Fibroblast of skin of left biceps (primary cell): Measurements from ENCODE around the gene SEC14L3.
A peak's percentile ranks its signal among the peaks of the same experiment; 100 is the strongest.

Experiments used
- DNase-seq, 2 experiments: peaks; one replicate each; pipeline ENCODE4 v3.0.0-alpha.2; 2013; ENCODE audit warnings: low read depth in 2 of 2

The SEC14L3 gene

DNA sequence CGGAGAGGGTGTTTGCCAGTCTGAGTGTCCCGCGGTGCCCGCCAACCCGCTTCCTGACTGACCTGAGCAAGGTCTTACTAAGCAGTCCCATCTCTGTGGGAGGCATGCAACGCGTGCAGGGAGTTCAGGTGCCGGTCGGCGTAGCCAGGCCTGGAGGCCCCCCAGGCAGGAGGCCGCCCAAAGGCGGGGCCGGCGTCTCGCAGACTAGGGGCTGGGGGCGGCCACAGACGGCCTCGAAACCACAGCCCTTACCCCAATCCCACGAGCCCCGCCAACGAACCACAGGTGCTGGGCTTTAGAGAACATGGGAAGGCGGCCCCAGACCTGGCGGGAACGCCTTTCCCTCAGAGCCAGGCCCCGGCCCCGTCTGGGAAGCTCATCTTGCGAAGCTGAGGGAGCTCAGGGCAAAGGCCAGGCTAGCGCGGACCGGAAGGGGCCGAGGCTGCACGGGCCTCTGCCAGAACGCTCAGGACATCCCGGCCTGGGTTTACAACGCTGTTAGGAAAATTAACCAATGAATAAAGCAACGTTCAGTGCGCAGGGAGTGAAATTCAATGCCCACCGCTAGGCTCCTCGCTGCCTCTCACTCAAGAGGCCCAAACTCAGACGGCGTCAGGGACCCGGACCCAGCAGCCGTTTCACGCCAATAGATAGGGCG is 48.4 kb downstream of the SEC14L3 start:
- DNase-seq: no peak

DNA sequence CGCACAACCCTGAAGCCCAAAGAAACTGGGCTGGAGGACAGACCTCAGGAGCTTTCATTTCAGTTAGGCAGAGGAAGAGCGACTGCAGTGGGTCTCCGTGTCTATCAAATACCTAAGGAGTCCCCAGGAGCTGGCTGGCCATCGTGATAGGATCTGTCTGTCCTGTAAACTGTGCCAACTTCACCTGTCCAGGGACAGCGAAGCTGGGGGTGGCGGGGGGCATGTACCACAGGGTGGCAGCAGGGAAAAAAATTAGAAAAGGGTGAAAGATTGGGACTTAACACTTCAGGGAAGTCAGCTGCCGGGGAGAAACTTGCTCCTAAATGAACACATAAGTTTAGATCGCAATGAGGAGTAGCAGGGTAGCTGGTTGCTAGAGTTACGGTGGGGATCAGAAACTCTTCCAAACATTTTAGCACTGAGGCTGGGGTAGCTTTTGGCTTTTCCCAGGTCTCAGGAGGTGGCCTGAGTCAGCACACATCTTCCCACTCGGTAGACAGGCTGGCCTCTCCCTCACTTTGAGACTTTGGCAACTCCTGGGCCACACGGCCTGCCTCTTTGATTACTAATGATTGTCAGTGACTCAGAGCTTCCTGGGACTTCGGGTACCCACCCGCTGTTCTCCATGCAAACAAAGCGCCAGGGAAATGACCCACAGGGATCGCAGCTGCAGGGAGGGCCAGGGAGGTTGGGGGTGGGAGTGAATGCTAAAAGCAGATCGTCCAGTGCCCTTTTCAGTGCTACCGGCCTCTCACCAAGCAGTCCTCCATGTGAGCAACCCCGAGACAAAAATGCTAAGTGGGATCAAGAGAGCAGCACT is 49.1 kb downstream of the SEC14L3 start:
- peak; percentile 54 to 55 for DNase-seq

GRCh38 chr22:30421695-30422480 is 49.9 kb downstream of the SEC14L3 start:
- no peak for DNase-seq

DNA sequence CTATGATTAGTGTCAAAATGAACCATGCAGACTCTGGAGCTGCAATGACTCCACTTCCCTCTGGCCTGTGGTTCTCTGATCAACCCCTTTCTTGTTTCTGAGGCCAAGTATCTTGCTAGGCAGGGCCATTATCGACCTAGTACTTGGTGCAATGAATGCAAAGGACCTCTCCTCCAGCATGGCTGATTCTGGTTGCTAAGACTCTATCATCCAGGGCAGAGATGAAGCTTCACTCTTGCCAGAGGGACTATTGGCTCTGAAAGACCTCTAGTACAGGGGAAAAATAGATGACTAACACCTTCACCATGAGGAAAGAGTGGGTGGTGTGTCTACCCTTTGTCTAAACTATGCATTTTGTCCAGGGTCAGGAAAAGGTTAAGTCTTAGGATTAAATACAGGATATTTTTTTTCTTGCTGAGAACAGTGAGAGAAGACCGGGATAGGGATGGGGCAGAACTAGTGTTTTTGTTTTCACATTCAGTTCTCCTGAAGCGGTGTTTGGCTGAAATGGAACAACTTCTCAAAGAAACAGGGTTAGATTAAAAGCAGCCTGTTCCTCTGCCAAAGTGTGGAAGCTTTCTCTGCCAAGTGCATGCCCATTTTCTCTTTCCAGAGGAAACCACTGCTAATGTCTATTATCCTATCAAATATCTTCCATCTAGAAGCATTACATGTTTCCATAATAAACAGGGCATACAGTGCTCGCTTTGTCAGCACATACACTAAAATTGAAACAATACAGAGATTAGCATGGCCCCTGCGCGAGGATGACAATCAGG is 51.3 kb downstream of the SEC14L3 start:
- DNase-seq: no peak

DNA sequence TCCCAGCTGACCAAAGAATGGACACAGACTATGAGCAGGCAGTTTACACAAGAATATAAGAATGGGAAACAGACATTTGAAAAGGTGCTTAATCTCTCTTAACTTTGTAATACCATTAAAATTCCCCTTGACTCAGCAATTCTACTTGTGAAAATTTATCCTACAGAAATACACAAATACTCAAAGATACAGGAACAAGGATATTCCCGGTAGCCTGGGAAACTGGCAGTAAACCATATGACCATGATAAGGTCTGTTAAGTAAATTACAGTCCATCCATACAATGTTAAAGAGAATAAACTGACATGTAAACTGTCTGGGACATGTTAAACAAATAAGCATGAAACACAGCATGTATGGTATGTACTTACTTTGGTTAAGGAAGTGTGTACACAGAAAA is 55.0 kb downstream of the SEC14L3 start:
- DNase-seq: no peak

DNA sequence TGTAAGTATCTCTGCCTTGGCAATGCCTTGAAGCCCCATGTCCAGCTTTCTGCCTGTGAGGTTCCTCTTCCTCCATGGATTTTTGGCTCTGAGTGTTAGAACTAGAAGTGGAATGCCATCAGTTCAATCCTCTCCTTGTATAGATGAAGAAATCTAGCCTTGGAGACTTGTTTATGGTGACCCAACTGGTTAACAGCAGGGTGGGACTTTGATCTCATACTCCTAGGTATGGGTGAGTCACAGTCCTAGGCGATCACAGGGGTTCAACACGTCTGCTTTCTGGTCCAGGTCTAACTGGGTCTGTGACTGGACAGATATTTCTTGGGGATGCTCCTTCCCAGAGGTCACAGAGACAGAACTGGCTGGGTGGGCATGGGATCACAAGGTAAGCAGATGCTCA is 55.4 kb downstream of the SEC14L3 start:
- DNase-seq: no peak

GRCh38 chr22:30414525-30415047 is 57.2 kb downstream of the SEC14L3 start:
- no peak for DNase-seq

GRCh38 chr22:30413745-30414524 is 57.9 kb downstream of the SEC14L3 start:
- DNase-seq: no peak

DNA sequence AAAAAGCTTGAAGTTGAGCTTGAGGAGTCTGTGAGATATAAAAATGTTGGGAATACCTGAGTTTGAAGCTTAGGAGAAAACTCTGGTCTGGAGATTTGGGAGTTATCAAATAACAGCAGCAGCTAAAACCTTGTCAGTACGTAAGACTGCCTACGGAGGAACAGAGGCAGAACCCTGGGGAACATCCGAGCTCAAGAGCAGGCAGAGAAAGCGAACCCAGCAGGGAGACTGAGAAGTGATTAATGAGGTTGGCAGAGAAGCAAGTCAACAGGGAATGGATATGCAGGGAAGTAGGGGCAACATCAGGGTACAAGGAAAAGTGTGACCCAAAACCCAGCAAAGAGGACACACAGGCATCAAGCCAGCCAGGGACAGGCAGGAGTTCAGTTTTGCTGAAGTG is 58.8 kb downstream of the SEC14L3 start:
- no peak for DNase-seq

DNA sequence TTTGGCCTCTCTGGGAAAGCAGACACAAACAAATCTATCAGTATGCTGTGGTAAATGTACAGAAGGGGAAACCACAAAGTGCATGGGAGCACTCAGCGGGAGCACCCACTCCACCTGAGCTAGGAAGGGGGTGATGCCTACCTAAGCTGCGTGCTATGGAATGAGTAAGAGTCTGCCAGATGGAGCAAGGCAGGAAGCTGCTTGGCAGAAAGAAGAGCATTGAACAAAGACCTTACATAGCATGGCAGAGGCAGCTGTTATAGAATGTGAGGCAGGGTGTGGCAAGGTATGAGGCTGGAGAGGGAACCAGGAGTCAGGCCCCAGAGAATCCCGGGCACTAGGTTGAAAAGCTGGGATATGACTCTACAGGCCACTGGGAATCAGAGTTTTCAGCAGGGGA is 60.0 kb downstream of the SEC14L3 start:
- DNase-seq: no peak
